GM12891 (cell line): ENCODE results near the gene CBARP.
"Not testable (repeated sequence)": the region's sequence is repeated elsewhere in the genome, so short reads cannot be mapped to it uniquely, and the experiment has no call there.

Experiments
- DNase-seq: peaks from one replicate; pipeline ENCODE4 v3.0.0; 2011; ENCODE audit warnings: low spot score; ENCODE audit not compliant: insufficient read length
- FAIRE-seq: peaks from 2 replicates; lab custom pipeline; 2011; peaks lifted over from hg19 to GRCh38; lab: Jason Lieb, UNC
- PAX5 ChIP-seq: IDR thresholded peaks from 2 replicates; pipeline ENCODE4 v1.6.1; 2011; ENCODE audit warnings: low read length, moderate library complexity, mild to moderate bottlenecking; ENCODE audit not compliant: insufficient read depth, severe bottlenecking
- POLR2A ChIP-seq: IDR thresholded peaks from 2 replicates; pipeline ENCODE4 v1.6.1; 2011; ENCODE audit warnings: low read depth, low read length, control low read depth
- POLR2AphosphoS5 ChIP-seq: IDR thresholded peaks from 2 replicates; pipeline ENCODE4 v1.6.1; 2011; ENCODE audit warnings: low read depth, low read length, control low read depth
- POU2F2 ChIP-seq: IDR thresholded peaks from 2 replicates; pipeline ENCODE4 v1.6.1; 2011; ENCODE audit warnings: low read depth, mild to moderate bottlenecking, control low read depth, low read length, moderate library complexity
- SPI1 ChIP-seq: IDR thresholded peaks from 2 replicates; pipeline ENCODE4 v1.6.1; 2011; ENCODE audit warnings: low read depth, low read length, control low read depth
- TAF1 ChIP-seq: IDR thresholded peaks from 2 replicates; pipeline ENCODE4 v1.6.1; 2011; ENCODE audit warnings: low read depth, low read length, control low read depth

CBARP gene

DNA sequence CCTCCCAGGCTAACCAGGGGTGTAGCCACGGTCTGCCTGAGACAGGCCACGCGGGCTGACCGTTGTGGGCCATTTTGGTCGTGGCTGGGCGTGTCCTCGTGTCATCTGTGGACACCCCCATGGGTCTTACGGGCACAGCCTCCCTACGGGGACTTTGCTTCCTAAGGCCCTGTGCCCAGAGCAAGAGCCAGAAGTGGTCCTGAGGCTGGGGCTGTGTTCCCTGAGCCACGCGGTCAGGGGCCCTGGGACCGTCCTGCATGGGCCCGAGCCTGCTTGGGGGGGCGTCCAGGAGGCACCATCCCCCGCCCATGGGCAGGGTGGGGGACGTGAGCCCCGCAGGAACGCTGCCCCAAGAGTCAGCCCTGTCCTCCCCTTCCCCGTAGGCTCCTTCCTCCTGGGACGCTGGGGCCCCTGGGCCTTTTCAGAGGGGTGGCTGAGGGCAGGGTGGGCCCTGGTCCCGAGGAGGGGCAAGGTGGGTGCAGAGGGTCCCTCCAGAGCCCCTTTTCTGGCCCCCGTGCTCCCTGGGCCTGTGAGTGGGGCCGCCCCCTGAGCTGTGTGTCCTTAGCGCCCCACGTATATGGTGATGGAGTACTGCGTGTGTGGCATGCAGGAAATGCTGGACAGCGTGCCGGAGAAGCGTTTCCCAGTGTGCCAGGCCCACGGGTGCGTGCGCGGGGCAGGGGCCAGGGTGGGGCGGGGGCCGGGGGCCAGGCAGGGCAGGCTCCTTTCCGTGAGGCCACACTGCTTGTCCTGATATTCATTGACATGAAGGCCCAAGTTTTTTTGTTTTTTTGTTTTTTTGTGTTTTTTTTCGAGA, 18.8 kb downstream of the CBARP start:
- TF ChIP-seq POU2F2 = no peak
- FAIRE-seq (no peak), DNase-seq (no peak)

DNA sequence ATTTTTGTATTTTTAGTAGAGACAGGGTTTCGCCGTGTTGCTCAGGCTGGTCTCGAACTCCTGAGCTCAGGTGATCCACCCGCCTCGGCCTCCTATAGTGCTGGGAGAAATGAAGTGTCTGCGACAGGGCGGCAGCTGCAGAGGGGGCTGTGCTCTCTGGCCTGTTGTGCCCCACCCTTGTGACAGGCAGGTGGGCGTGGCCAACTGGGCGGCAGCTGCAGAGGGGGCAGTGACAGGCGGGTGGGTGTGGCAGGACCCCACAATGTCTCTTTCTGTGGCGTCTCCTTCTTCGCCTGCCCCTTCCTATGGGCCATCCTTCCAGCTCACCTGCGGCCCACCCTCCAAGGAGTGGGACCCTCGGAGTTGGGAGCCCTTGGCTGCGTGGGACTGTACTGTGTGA, 20.4 kb downstream of the CBARP start:
- DNase-seq = no peak
- TF ChIP-seq POLR2A = no peak
- TF ChIP-seq POU2F2 = no peak
- TF ChIP-seq PAX5 = no peak
- TF ChIP-seq TAF1 = no peak
- no peak for TF ChIP-seq SPI1
- no peak for FAIRE-seq

DNA sequence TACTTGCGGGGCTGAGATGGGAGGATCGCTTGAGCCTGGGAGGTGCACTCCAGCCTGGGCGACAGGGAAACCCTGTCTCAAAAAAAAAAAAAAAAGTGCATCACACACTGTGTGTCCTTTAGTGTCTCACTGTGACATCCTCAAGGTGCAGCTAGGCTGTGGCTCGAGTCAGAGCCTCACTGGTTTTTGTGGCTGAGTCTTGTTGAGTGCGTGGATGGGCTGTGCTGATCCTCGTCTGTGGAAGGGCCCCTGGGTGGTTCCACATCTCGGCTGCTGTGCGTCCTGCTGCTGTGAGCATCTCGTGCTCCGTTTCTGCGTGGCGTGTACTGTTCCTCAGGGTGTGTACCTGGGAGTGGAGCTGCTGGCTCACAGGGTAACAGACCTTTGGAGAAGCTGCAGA, 21.0 kb downstream of the CBARP start:
- FAIRE-seq = no peak
- TF ChIP-seq POLR2AphosphoS5 (no peak), TAF1 (no peak), PAX5 (no peak), POU2F2 (no peak), SPI1 (no peak), POLR2A (no peak)
- no peak for DNase-seq

DNA sequence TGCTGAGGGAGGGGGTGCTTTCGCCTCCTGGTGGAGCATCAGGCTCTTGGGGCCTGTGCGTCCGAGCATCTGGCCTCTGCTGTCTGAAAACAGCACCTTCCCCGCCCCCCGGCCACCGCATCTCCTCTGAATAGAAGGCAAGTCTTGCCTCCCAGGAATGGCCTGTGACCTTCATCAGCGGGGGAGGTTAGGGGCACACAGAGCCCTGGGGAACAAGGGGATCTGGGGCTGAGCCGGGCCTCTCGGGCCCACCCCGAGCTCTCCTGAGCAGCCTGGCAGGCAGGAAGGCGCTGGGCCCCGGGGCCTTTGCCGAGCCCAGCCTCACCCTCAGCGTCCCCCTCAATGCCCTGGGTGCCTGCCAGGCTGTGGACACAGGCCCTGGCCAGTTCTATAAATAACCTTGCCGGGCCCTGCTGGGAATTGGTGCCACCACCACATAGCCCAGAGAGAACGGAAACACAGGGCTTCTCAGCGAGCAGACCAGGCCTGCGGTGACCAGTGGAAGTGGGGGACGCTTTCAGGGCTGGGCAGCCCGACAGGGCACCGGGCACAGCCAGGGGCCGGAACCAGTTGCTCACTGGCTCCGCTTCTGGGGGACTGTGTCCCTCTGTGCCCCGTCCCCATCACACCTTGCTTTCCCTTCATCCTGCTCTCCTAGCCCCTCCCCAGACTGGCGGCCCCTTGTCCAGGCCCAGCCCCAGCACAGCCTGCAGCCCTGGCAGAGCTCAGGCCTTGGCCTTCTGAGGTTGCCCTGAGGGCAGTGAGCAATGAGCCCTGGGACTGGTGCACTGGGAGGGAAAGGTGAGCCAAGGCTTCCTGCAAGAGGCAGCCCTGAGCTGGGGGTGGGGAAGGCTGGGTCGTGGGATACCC, 22.7 kb downstream of the CBARP start:
- FAIRE-seq (no peak), DNase-seq (no peak)
- TF ChIP-seq POLR2AphosphoS5 (no peak), POLR2A (no peak), POU2F2 (no peak), TAF1 (no peak), PAX5 (no peak), SPI1 (no peak)

DNA sequence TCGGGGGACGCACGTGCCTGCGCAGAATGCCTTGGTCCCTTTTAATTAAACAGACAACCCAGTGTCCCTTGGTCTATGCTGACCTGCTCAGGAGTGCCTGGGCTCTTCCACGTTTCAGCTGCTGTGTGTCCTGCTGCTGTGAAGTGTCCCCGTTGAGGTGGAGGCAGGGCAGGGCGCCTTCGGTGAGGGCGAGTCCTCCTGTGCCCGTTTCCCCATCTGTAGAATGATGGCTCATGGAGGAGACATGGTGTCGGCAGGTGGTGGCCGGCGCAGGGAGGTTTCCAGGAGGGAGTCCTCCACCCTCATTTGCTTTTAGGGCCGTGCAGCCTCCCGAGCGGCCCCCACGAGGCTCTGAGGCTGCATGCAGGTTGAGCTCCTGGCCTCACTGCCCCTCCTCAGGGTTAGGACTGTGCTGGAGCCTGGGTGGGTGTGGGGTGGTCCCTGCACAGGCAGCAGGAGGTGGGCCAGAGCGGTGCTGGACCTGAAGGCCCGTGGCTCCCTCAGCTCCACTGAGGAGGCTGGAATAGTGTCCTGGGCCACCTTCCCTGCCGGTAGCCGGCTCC, 23.4 kb downstream of the CBARP start:
- TF ChIP-seq POU2F2 = no peak
- no peak for TF ChIP-seq PAX5
- TF ChIP-seq SPI1 = no peak
- TF ChIP-seq TAF1 = no peak
- no peak for TF ChIP-seq POLR2AphosphoS5
- TF ChIP-seq POLR2A = no peak
- no peak for FAIRE-seq
- DNase-seq = no peak

DNA sequence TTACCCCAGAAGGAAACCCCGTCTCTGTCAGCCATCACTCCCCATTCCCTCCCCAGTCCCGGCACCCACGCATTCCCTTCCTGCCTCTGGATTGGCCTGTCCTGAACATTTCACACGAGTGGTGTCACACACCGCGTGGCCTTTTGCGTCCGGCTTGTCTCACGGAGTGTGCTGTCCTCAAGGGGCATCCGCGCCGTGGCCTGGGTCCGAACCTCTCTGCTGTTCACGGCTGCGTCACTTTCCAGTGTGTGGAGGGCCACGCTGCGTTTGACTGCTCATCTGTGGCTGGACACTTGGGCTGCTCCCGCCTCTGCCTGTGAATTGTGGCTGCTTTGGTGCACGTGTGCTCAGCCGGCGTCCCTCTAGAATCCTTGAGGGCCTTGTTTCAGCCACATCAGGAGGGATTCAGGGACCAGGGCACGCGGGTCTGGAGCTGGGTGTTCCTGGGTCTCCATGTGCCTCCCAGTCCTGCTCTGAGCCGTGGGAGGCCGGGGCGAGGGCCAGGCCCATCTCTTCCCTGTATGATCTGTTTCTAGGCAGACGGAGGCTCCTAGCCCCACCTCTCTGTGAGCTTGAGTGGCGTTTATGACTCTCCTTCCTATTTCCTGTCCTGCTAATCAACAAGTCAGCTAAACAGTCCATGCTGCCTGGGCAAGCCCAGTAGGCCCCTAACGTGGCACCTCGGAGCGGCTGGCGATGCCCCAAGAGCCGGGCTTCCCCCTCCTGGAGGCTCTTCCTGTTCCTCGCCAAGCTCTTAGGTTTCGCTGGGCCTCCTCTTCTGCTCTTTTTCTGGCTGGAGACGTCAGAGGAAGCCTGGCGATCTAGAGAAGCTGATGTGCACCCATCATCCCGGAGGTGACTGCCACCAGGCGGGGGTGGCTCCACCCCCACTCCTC, 24.2 kb downstream of the CBARP start:
- FAIRE-seq (peak; percentile 97), DNase-seq (peak; percentile 77)

DNA sequence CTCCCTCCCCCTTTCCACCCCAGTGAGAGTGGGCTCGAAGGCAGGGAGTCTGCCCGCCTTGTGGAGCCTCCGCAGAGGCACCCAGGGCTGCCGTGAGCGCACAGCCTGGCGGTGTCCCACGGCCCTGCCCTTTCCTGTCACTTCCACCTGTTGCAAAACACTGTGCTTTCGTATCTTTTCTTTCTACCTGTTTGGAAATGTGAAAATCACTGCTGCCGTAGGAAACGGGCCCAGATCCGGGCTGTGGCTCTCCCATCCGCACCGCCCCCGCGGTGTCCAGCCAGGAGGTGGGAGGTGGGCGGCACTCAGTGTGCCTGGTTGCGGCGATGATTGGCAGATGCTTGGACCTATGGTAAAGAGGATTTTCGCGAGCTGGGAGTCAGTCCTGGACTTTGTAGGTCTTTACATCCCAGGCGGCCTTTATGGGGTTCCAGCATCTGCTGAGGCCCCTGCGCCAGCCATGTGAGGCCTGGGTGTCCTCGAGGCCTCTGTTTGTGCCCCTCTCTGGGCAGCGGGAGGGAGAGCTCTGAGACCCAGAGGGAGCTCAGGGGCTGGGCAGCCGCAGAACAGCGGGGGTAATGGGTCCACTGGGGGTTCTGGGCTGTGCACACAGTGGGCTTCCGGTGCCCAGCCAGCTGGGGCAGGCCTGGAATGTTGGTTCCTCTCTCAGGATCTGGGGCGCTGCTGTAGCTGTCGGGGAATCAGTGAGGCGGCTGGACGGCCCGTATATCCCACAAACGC, 26.1 kb downstream of the CBARP start:
- TF ChIP-seq POLR2AphosphoS5 (no peak), POLR2A (no peak), POU2F2 (no peak), SPI1 (no peak), PAX5 (no peak), TAF1 (no peak)
- DNase-seq (no peak), FAIRE-seq (no peak)

More for the DNA sequence above, 24.2 kb downstream of the CBARP start:
- TF ChIP-seq PAX5 (no peak), TAF1 (0 out of 2 replicates have a peak, but pooled peaks have one; percentile 18), POLR2A (peak; percentile 49; the same call in 1 of the 2 replicates), POU2F2 (0 out of 2 replicates have a peak, but pooled peaks have one; percentile 33), SPI1 (peak; percentile 36; the same call in 1 of the 2 replicates), POLR2AphosphoS5 (no peak; the same call in 1 of the 2 replicates)

DNA sequence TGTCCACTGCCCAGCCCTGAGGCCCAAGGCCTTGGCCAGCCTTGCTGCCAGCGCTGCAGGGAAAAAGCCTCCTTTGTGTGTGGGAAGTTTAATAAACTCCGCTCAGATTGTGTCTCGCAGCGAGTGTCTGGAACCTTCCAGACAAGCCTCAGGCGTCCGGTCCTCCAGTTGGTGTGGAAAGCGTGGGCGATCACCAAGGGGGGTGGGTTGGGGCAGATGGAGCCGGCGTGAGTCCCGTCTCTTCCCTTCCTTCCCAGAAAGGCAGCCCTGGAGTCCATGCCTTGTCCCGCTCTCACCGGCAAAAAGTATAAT, 27.6 kb downstream of the CBARP start:
- FAIRE-seq = no peak

DNA sequence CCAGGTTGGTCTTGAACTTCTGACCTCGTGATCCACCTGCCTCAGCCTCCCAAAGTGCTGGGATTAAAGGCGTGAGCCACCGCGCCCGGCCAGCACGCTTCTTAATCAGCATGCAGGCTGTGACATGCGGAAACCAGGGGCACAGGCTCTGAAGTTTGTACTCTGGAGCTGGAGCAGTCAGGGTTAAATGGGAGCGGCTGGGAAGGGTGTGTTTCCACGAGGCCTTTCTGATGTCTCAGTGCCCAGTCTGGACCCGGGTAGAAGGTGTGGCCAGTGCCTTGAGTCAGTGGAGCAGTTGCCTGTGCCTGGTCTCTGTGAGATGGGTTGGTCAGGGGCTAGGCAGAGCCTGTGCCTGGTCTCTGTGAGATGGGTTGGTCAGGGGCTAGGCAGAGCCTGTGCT, 29.0 kb downstream of the CBARP start:
- peak; percentile 5 for FAIRE-seq

More for the DNA sequence above, 27.6 kb downstream of the CBARP start:
- no peak for DNase-seq
- TF ChIP-seq POLR2A (no peak), POU2F2 (no peak), PAX5 (no peak), POLR2AphosphoS5 (no peak), TAF1 (no peak), SPI1 (no peak)

More for the DNA sequence above, 29.0 kb downstream of the CBARP start:
- DNase-seq = not testable (repeated sequence)
